ENCODE data around the gene MRPL14. TPM values are rescaled to one million over a fixed set of nuclear protein-coding genes. Genes with fewer than 3 reads are reported as not detected.

The MRPL14 gene
- polyA plus RNA-seq, 1 donor (not counting 4 experiments of a cell fraction or from before 2014, with no cell fraction given), result 136 TPM

- no peaks in the 10 kb centered on the region for H3K9me1 ChIP-seq (ENCODE audit: control insufficient read depth, extremely low read depth, insufficient read depth, low read length)
- no peak overlapping the region for H3K9ac ChIP-seq (ENCODE audit: control insufficient read depth, extremely low read depth, insufficient read depth, low read length)
- H3K4me1 ChIP-seq (ENCODE audit: control insufficient read depth, extremely low read depth, insufficient read depth, low read length), result no peaks in the 10 kb centered on the region
- no peak overlapping the region for H3K27ac ChIP-seq (ENCODE audit: control insufficient read depth, insufficient read depth, low read length)
- DNase-seq (ENCODE audit: low read depth, low spot score) (no peak), FAIRE-seq (no peak)
- H4K20me1 ChIP-seq (ENCODE audit: control insufficient read depth, extremely low read depth, insufficient read depth, low read length), result no peaks in the 10 kb centered on the region
- H3K79me2 ChIP-seq (ENCODE audit: control insufficient read depth, insufficient read depth, low read length), result no peaks in the 10 kb centered on the region
- no peak overlapping the region for H2AFZ ChIP-seq (ENCODE audit: control insufficient read depth, low read length)
- no peak overlapping the region for H3K4me2 ChIP-seq (ENCODE audit: control insufficient read depth, extremely low read depth, insufficient read depth, low read depth, low read length)
- no peaks in the 10 kb centered on the region for H3K9me3 ChIP-seq (ENCODE audit: control insufficient read depth, low read depth, low read length)
- H3K27me3 ChIP-seq (ENCODE audit: control insufficient read depth, extremely low read depth, insufficient read depth, low read length), result no peaks in the 10 kb centered on the region
- H3K4me3 ChIP-seq (ENCODE audit: control insufficient read depth in 2 of 3, extremely low read depth in 1 of 3, insufficient read depth in 2 of 3, low read depth in 1 of 3, low read length in 3 of 3), result no peak overlapping the region
- dilution Hi-C loops (cut with MboI; ENCODE audit: extremely low pct_ligation_motif_present, low sequenced_read_pairs), result no loop called here
- TF ChIP-seq EZH2 (IDR thresholded peaks at IDR 0.05; ENCODE audit: low read length) (no peak), CTCF (optimal IDR thresholded peaks at IDR 0.05 in 1 of 3, IDR thresholded peaks at IDR 0.05 in 1 of 3, conservative IDR thresholded peaks at IDR 0.05 in 1 of 3; ENCODE audit: extremely low read depth in 1 of 3, insufficient read depth in 2 of 3, low read length in 3 of 3) (no peak)
- peaks cover 54 to 56% of the 10 kb centered on the region in 2 experiments for H3K36me3 ChIP-seq (ENCODE audit: control insufficient read depth in 2 of 2, extremely low read depth in 1 of 2, insufficient read depth in 2 of 2, low read length in 2 of 2)
Observed at GRCh38 chr6:44148306-44148705, 21.1 kb upstream of the MRPL14 start.

- dilution Hi-C loops (cut with MboI; ENCODE audit: extremely low pct_ligation_motif_present, low sequenced_read_pairs), result no loop called here
- Histone ChIP-seq H3K4me2 (ENCODE audit: control insufficient read depth, extremely low read depth, insufficient read depth, low read depth, low read length) (no peak overlapping the region), H3K79me2 (ENCODE audit: control insufficient read depth, insufficient read depth, low read length) (no peaks in the 10 kb centered on the region), H3K9ac (ENCODE audit: control insufficient read depth, extremely low read depth, insufficient read depth, low read length) (no peak overlapping the region), H3K36me3 (ENCODE audit: control insufficient read depth in 2 of 2, extremely low read depth in 1 of 2, insufficient read depth in 2 of 2, low read length in 2 of 2) (peaks cover 51 to 53% of the 10 kb centered on the region in 2 experiments), H3K4me1 (ENCODE audit: control insufficient read depth, extremely low read depth, insufficient read depth, low read length) (no peaks in the 10 kb centered on the region), H3K9me1 (ENCODE audit: control insufficient read depth, extremely low read depth, insufficient read depth, low read length) (no peaks in the 10 kb centered on the region), H2AFZ (ENCODE audit: control insufficient read depth, low read length) (no peak overlapping the region), H3K9me3 (ENCODE audit: control insufficient read depth, low read depth, low read length) (no peaks in the 10 kb centered on the region), H4K20me1 (ENCODE audit: control insufficient read depth, extremely low read depth, insufficient read depth, low read length) (no peaks in the 10 kb centered on the region), H3K27ac (ENCODE audit: control insufficient read depth, insufficient read depth, low read length) (no peak overlapping the region), H3K4me3 (ENCODE audit: control insufficient read depth in 2 of 3, extremely low read depth in 1 of 3, insufficient read depth in 2 of 3, low read depth in 1 of 3, low read length in 3 of 3) (no peak overlapping the region), H3K27me3 (ENCODE audit: control insufficient read depth, extremely low read depth, insufficient read depth, low read length) (no peaks in the 10 kb centered on the region)
- TF ChIP-seq EZH2 (IDR thresholded peaks at IDR 0.05; ENCODE audit: low read length) (no peak), CTCF (optimal IDR thresholded peaks at IDR 0.05 in 1 of 3, IDR thresholded peaks at IDR 0.05 in 1 of 3, conservative IDR thresholded peaks at IDR 0.05 in 1 of 3; ENCODE audit: extremely low read depth in 1 of 3, insufficient read depth in 2 of 3, low read length in 3 of 3) (no peak)
- FAIRE-seq (no peak), DNase-seq (ENCODE audit: low read depth, low spot score) (no peak)
Observed at GRCh38 chr6:44147256-44147655, 20.0 kb upstream of the MRPL14 start.
